Psoas muscle (tissue), 8 donors: ENCODE measurements around the gene PDE6A. TPM values are rescaled to one million over a fixed set of nuclear protein-coding genes. Genes with fewer than 3 reads are reported as not detected.

Source experiments
- ATAC-seq, 4 donors: fragments of 200-7000 bp; cut with Tn5 transposase; one replicate each; pipeline ENCODE4 v1.9.1; 2020; ENCODE audit warnings: moderate library complexity in 3 of 4, mild to moderate bottlenecking in 2 of 4
- DNase-seq, 2 donors: peaks; one replicate each; pipeline ENCODE4 v3.0.0-alpha.2; 2020
- H3K27ac ChIP-seq: fragments of 200-600 bp; one replicate; pipeline ENCODE4 v1.8.0; 2022
- H3K27me3 ChIP-seq, 3 donors: fragments of 200-600 bp in 1 of 3; one replicate each; pipeline versions ENCODE4 v1.6.1 to v1.8.0; 2013 to 2022; ENCODE audit warnings: low read length in 2 of 3, mild to moderate bottlenecking in 2 of 3, moderate library complexity in 1 of 3; ENCODE audit not compliant: insufficient read depth in 3 of 3
- H3K36me3 ChIP-seq, 2 donors: fragments of 200-600 bp in 1 of 2; one replicate each; pipeline versions ENCODE4 v1.6.1 to v1.8.0; 2013 to 2022; ENCODE audit warnings: low read depth in 1 of 2, mild to moderate bottlenecking in 1 of 2, moderate library complexity in 1 of 2; ENCODE audit not compliant: insufficient read depth in 1 of 2
- H3K4me1 ChIP-seq: fragments of 200-600 bp; one replicate; pipeline ENCODE4 v1.8.0; 2022
- H3K4me3 ChIP-seq: fragments of 200-600 bp; one replicate; pipeline ENCODE4 v1.8.0; 2022; ENCODE audit warnings: mild to moderate bottlenecking
- H3K9me3 ChIP-seq: fragments of 200-600 bp; one replicate; pipeline ENCODE4 v1.8.0; 2022
- CTCF ChIP-seq: fragments of 200-600 bp; IDR thresholded peaks from one replicate; pipeline ENCODE4 v1.8.0; 2022; ENCODE audit warnings: antibody characterized with exemption
- WGBS, 3 donors: extraction: QIAGEN DNeasy Blood & Tissue Kit; methylation state at CpG; one replicate each; pipeline versions ENCODE4 v1.1.6 to v1.1.7; 2013; 5-methylcytosine and 5-hydroxymethylcytosine counted together
- intact Hi-C, 2 donors: fragments of 100-400 bp; cut with DNase I; formaldehyde crosslinking; loops; one replicate each; pipeline versions ENCODE4 v1.11.0 to v1.14.2; 2022
- polyA plus RNA-seq, 3 donors: library from polyadenylated mRNA; stranded (reverse); fragments of 200-250 nt; gene quantifications; one replicate each; pipeline ENCODE4 v1.2.3, GENCODE V29; 2013
- total RNA-seq, 4 donors: library from RNA; stranded (reverse); fragmentation: NEBNext Ultra II Directional in 2 of 4; extraction: Animal tissue kit (Norgen Biotek cat#: 25700) in 2 of 4; gene quantifications; one replicate each; pipeline versions ENCODE4 v1.2.1 to v1.2.4, GENCODE V29; 2021 to 2023
- donor health status: healthy with polysubstance abuse.
- donor health status: DM: no; HTN: no; CAD: no; lungs with moderate emphysema.
- donor health status: Bipolar disorder and iron deficiency.
- donor health status: healthy.
- donor health status: DM: yes; HTN: yes; CAD: no.
- donor health status: DM: no; HTN: no; CAD: no.
- donor health status: DM: no; HTN: no; CAD: no.
- donor health status: DM: yes; HTN: yes; CAD: no.

Gene PDE6A
- total and polyA plus RNA-seq, 7 donors: 0.04 to 0.26 (median 0.10) TPM

- H3K36me3 ChIP-seq: peaks cover 3 to 78% of the 10 kb centered on the region in 2 donors
These were observed 97.0 kb downstream of the PDE6A start for GRCh38 chr5:149847611-149848010.

GRCh38 chr5:149846021-149846420 lies 98.6 kb downstream of the PDE6A start:
- H3K4me1 ChIP-seq: no peaks in the 10 kb centered on the region
- WGBS, 3 donors: 74 to 86% (median 74%) methylated on average over 5 of the region's 5 CpGs
- TF ChIP-seq CTCF: no peak
- peaks cover 3 to 89% of the 10 kb centered on the region in 2 donors for H3K36me3 ChIP-seq
- no peak for ATAC-seq
- no peaks in the 10 kb centered on the region for H3K27me3 ChIP-seq
- no peak for DNase-seq
- no peak overlapping the region for H3K4me3 ChIP-seq
- H3K9me3 ChIP-seq: no peaks in the 10 kb centered on the region
- intact Hi-C loops: no loop called here
- no peak overlapping the region for H3K27ac ChIP-seq

More at GRCh38 chr5:149847611-149848010, 97.0 kb downstream of the PDE6A start:
- 90 to 94% (median 91%) methylated on average over 15 of the region's 15 CpGs for WGBS, 3 donors
- Histone ChIP-seq H3K27me3 (no peaks in the 10 kb centered on the region), H3K4me1 (peaks cover under 1% of the 10 kb centered on the region), H3K27ac (no peak overlapping the region), H3K4me3 (no peak overlapping the region), H3K9me3 (no peaks in the 10 kb centered on the region)
- TF ChIP-seq CTCF: no peak
- ATAC-seq (no peak), DNase-seq (no peak)
- intact Hi-C loops: no loop called here

GRCh38 chr5:149845601-149846000 lies 99.0 kb downstream of the PDE6A start:
- no peak overlapping the region for H3K4me3 ChIP-seq
- no peaks in the 10 kb centered on the region for H3K4me1 ChIP-seq
- no peak for ATAC-seq
- no peak for TF ChIP-seq CTCF
- H3K27ac ChIP-seq: no peak overlapping the region
- intact Hi-C loops: no loop called here
- H3K36me3 ChIP-seq: peaks cover 3 to 91% of the 10 kb centered on the region in 2 donors
- DNase-seq: no peak
- no peaks in the 10 kb centered on the region for H3K27me3 ChIP-seq
- H3K9me3 ChIP-seq: no peaks in the 10 kb centered on the region
- WGBS, 3 donors: 95 to 98% (median 96%) methylated on average over 15 of the region's 15 CpGs

GRCh38 chr5:149841851-149842793 lies 102.5 kb downstream of the PDE6A start:
- H3K36me3 ChIP-seq: peaks cover 0 to 95% of the 10 kb centered on the region in 2 donors

More at GRCh38 chr5:149841851-149842793, 102.5 kb downstream of the PDE6A start:
- no peak overlapping the region for H3K4me3 ChIP-seq
- no peak for TF ChIP-seq CTCF
- no peak overlapping the region for H3K27ac ChIP-seq
- ATAC-seq: no peak
- no peaks in the 10 kb centered on the region for H3K27me3 ChIP-seq
- no peaks in the 10 kb centered on the region for H3K9me3 ChIP-seq
- DNase-seq: no peak
- WGBS, 3 donors: 84 to 89% (median 88%) methylated on average over 14 of the region's 14 CpGs
- intact Hi-C loops: no loop called here
- H3K4me1 ChIP-seq: peaks cover 4% of the 10 kb centered on the region
